ENCODE results near the gene AKR1E2.

Gene AKR1E2

DNA sequence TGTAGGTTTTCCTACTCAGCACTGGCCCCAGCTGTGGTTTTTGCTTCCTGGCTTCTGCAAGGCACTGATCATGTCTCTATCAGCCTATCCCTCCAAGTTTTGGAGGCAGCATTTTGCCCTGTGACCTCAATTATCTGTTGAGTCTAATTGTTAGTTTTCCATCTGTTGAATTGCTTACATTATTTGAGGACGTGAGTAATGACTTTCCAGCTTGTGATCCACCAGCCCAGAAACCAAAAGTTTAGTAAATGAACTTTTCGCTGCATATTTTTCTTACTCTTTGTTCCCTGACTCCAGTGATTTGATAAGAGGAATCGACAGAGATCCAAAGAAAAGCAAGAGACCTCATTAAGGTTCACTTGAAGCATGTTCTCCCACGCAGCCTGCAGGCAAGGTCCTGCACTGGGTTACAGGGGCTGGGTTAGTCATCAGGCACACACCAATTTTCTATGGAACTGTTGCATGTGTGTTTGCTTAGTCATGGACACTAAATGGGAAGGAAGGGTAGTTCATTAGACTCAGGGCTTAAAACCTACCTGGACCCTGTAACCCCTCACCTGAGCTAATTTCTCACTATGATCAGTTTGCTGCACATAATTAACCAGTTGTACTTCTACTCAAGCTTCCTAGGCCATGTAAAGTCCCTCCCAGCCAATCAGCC, 57.2 kb downstream of the AKR1E2 start:
- H3K4me3 ChIP-seq (ENCODE audit: low read depth, low read length): no peak overlapping the region
- no peak for DNase-seq (ENCODE audit: low read depth)
- TF ChIP-seq CTCF (IDR thresholded peaks at IDR 0.05; ENCODE audit: insufficient read depth, low read depth, low read length, missing control alignments): no peak

DNA sequence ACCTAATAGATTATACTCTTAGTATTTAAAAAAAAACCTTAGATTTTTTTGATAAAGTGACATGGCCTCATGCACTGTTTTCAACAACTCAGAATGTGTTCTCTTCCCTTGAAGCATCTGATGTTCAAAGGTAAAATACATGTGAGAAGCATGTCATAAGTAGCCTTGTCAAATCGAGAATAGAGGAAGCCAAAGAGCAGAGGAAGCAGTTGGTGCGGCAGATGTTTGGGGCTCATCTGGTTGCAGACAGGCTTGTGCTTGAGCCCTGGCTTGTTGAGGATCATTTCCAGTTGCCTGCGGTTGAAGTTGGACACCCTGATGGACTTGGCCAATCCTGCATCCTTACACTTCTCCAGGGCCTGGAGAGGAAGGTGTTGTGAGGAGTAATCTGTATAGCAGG, 59.2 kb downstream of the AKR1E2 start:
- no peak for TF ChIP-seq CTCF (IDR thresholded peaks at IDR 0.05; ENCODE audit: insufficient read depth, low read depth, low read length, missing control alignments)
- DNase-seq (ENCODE audit: low read depth): no peak
- H3K4me3 ChIP-seq (ENCODE audit: low read depth, low read length): no peak overlapping the region

- no peak for DNase-seq (ENCODE audit: low read depth)
- TF ChIP-seq CTCF (IDR thresholded peaks at IDR 0.05; ENCODE audit: insufficient read depth, low read depth, low read length, missing control alignments): no peak
Observed at GRCh38 chr10:4887501-4887900, 61.5 kb downstream of the AKR1E2 start.

DNA sequence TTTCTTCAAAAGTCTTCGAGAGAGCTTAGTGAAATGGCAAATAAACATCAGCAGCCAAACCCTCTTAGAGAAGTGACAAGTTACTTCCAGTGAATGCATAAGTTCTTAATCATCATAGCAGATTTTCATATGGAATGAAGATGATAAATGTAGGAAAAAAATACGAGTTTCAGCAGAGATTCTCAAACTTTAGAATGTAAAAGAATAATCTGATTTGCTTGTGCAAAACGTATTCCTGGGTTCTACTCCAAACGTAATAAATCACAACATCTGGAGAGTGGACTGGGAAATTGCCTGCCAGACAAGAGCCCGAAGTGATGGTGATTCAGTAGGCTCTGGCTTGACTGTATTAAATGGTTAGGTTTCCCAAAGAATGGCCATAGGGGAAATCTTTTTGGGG, 62.2 kb downstream of the AKR1E2 start:
- TF ChIP-seq CTCF (IDR thresholded peaks at IDR 0.05; ENCODE audit: insufficient read depth, low read depth, low read length, missing control alignments): no peak
- no peak overlapping the region for H3K4me3 ChIP-seq (ENCODE audit: low read depth, low read length)
- DNase-seq (ENCODE audit: low read depth): no peak

More at GRCh38 chr10:4887501-4887900, 61.5 kb downstream of the AKR1E2 start:
- no peak overlapping the region for H3K4me3 ChIP-seq (ENCODE audit: low read depth, low read length)

DNA sequence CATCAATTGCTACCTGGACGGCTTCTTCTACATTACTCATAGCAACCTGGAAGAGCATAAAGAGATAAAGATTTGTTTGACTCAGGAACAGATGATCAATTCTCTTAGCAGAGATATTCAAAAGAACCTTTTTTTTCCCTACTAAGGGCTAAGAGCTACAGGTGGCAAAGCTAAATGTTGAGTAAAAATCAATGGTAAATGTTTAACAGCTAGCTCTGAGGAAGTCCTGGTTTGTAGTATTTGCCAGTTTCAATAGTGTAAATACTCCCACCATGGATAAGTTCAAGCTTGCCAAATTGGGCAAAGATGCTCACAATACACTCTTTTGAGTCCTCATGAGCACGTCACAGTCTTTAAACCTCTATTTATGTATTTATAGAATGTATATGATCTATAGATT, 64.0 kb downstream of the AKR1E2 start:
- TF ChIP-seq CTCF (IDR thresholded peaks at IDR 0.05; ENCODE audit: insufficient read depth, low read depth, low read length, missing control alignments): no peak
- DNase-seq (ENCODE audit: low read depth): no peak
- no peak overlapping the region for H3K4me3 ChIP-seq (ENCODE audit: low read depth, low read length)

- no peak for TF ChIP-seq CTCF (IDR thresholded peaks at IDR 0.05; ENCODE audit: insufficient read depth, low read depth, low read length, missing control alignments)
- no peak overlapping the region for H3K4me3 ChIP-seq (ENCODE audit: low read depth, low read length)
- no peak for DNase-seq (ENCODE audit: low read depth)
Observed at GRCh38 chr10:4892681-4893080, 66.7 kb downstream of the AKR1E2 start.

DNA sequence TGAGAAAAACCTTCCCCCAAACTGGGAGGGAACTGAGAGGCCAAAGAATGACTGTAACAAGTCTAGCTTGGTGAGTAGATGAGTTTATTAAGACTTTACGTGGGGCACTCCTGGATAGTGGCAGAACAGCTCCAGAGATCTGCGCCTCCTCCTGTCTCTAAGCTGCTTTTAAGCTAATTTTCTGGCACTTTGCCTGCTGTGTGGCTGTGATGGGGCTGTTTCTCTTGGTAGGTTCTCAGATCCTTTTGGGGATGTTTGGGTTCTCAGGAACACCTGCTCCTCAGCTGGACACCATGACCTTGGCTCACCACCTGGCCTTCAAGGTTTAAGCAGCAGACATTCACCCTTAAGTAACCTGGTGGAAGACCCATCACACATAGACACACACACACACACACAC, 68.3 kb downstream of the AKR1E2 start:
- no peak for TF ChIP-seq CTCF (IDR thresholded peaks at IDR 0.05; ENCODE audit: insufficient read depth, low read depth, low read length, missing control alignments)
- no peak overlapping the region for H3K4me3 ChIP-seq (ENCODE audit: low read depth, low read length)
- DNase-seq (ENCODE audit: low read depth): no peak
